ENCODE data around the gene GPR3. TPM values are rescaled to one million over a fixed set of nuclear protein-coding genes. Genes with fewer than 3 reads are reported as not detected.
"Not testable (repeated sequence)": the region's sequence is repeated elsewhere in the genome, so short reads cannot be mapped to it uniquely, and the experiment has no call there.

Gene GPR3
- total RNA-seq, 2 experiments from 2014 or later = 1.1 to 1.3 TPM

DNA sequence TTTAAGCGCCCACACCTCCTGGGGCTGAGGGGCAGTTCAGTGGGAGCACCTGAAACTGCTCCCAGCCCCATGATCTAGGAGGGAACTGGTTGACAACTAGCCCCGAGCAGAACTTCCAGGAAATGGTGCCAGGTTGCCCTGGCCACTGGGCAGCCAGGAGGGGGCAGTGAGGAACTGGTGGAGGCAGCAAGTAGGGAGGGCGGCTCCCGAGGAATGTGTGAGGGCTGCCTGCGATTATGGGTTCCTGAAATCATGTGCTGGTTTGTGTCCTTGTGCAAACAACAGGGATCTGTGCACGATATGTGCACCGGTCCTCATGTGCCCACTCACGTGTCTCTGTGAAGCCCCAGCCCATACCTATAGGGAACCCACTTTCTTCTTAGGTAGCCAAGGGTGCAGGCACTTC lies 9.9 kb downstream of the GPR3 start:
- ChIA-PET POLR2A (no interaction called here), CTCF (interaction anchor here (0.9 to 2.1 kb wide), 12 partner anchors 12 to 327 kb away, joined by 3 to 7 read pairs (median 5); no protein-coding TSS in a partner anchor)
- intact Hi-C loops (cut with DNase I, micrococcal nuclease) = no loop called here
- no peak overlapping the region for H3K4me3 Mint-ChIP-seq
- H3K4me1 Mint-ChIP-seq = peaks cover 15% of the 10 kb centered on the region
- no peaks in the 10 kb centered on the region for H3K27me3 Mint-ChIP-seq
- no peak for ATAC-seq
- H3K9me3 Mint-ChIP-seq (ENCODE audit: low read depth) = no peaks in the 10 kb centered on the region
- peak; percentile 57 for DNase-seq
- no peak overlapping the region for H3K27ac Mint-ChIP-seq
- H3K36me3 Mint-ChIP-seq (ENCODE audit: low read depth) = peaks cover 4% of the 10 kb centered on the region

DNA sequence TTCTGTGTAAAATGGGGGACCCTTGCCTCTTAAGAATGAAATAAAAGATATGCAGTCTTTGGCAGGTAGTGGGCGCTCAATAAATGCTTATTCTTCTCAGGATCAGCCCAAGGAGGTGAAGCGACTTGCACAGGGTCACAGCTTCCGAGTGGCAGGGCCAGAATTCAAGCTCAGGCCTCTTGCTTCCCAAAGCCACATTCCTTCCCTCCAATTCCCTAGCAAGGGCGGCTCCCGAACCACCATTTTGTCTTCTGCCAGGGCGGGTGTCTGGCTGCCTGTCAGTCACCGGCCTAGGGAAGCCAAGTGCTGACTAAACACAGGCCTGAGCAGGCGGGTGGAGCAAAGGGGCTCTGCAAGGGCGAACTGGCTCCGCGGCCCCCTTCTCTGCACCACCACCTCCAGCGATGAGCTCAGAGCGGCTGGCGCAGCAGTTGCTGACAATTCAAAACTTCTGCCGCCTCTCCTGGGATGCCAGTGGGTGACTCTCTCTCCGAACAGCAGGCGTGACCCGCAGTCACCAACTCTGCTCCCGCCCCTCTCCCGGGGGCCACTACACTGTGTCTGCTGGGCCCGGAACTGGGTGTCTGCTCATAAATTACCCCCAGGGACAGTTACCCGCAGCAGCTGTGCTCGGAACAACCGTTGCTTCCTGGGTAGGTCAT lies 10.8 kb downstream of the GPR3 start:
- peaks cover 15% of the 10 kb centered on the region for H3K4me1 Mint-ChIP-seq
- POLR2A ChIA-PET = interaction anchor here (0.5 kb wide), 1 partner anchor 87 kb away, joined by 4 read pairs; the partner anchor contains the start of gene WASF2
- DNase-seq (peak; percentile 66), ATAC-seq (peak; percentile 69)
- no peak overlapping the region for H3K4me3 Mint-ChIP-seq
- peak overlapping the region; percentile 33 for H3K27ac Mint-ChIP-seq
- no peaks in the 10 kb centered on the region for H3K9me3 Mint-ChIP-seq (ENCODE audit: low read depth)
- H3K36me3 Mint-ChIP-seq (ENCODE audit: low read depth) = peaks cover 8% of the 10 kb centered on the region
- H3K27me3 Mint-ChIP-seq = no peaks in the 10 kb centered on the region
- intact Hi-C loops (cut with DNase I, micrococcal nuclease) = loop anchor here in 1 of 2 experiments (1.0 kb wide), 1 partner anchor 203 kb away; no protein-coding TSS in a partner anchor
- CTCF ChIA-PET = interaction anchor here (0.6 to 1.8 kb wide), 13 partner anchors 12 to 326 kb away, joined by 3 to 6 read pairs (median 4); no protein-coding TSS in a partner anchor

- intact Hi-C loops (cut with DNase I, micrococcal nuclease) = loop anchor here in 1 of 2 experiments (1.0 kb wide), 1 partner anchor 202 kb away; no protein-coding TSS in a partner anchor
- POLR2A ChIA-PET = interaction anchor here (0.5 kb wide), 1 partner anchor 86 kb away, joined by 4 read pairs; the partner anchor contains the start of gene WASF2
- CTCF ChIA-PET = interaction anchor here (0.6 to 1.3 kb wide), 6 partner anchors 12 to 265 kb away, joined by 3 to 4 read pairs (median 4); no protein-coding TSS in a partner anchor
- no peak overlapping the region for H3K4me3 Mint-ChIP-seq
- peak overlapping the region; percentile 72 for H3K27ac Mint-ChIP-seq
- H3K27me3 Mint-ChIP-seq = no peaks in the 10 kb centered on the region
- no peaks in the 10 kb centered on the region for H3K9me3 Mint-ChIP-seq (ENCODE audit: low read depth)
- DNase-seq (no peak), ATAC-seq (no peak)
- peaks cover 14% of the 10 kb centered on the region for H3K36me3 Mint-ChIP-seq (ENCODE audit: low read depth)
- H3K4me1 Mint-ChIP-seq = peaks cover 15% of the 10 kb centered on the region
These were observed 11.5 kb downstream of the GPR3 start for GRCh38 chr1:27403931-27404330.

GRCh38 chr1:27405074-27405473 lies 12.7 kb downstream of the GPR3 start:
- Mint-ChIP-seq H3K27ac (no peak overlapping the region), H3K9me3 (ENCODE audit: low read depth) (no peaks in the 10 kb centered on the region), H3K36me3 (ENCODE audit: low read depth) (peaks cover 17% of the 10 kb centered on the region), H3K4me1 (peaks cover 15% of the 10 kb centered on the region), H3K27me3 (no peaks in the 10 kb centered on the region), H3K4me3 (no peak overlapping the region)
- no peak for ATAC-seq
- ChIA-PET CTCF (interaction anchor here (0.7 to 1.4 kb wide), 4 partner anchors 9 to 202 kb away, joined by 3 to 5 read pairs (median 3); no protein-coding TSS in a partner anchor), POLR2A (no interaction called here)
- intact Hi-C loops (cut with DNase I, micrococcal nuclease) = no loop called here
- no peak for DNase-seq

DNA sequence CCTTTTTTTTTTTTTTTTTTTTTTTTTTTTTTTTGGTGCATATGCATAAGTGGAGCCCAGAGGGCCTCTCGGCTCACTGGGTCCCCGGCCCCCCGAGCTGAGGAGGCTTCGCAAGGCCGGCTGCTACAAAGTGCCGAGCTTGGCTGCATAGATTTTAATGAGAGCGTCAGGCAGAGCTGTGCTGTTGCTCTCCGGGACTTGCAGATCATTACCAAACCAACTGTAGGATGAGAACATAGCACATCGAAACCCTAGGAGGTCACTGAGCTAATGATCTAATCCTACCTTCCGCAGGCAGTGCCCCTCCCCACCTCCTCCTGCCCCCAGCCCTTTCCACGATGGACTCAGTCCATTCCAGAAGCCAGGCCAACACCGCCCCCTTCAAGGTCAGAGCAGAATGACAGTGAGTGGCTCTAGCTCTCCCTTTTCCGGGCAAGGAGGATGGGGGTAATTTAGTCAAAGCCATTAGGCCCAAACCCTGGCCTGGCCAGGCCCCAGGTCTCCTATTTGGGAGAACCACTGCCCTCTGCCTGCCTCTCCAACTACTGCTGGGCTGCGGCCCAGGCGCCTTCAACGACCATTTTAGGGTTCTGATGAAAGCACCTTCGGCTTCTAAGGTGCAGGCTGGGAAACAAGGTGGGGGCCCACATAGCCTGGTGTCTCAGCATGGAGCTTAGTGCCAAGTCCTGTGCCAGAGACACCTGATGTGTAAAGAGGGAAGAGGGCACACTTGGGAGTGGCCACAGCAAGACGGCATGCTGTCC lies 13.4 kb downstream of the GPR3 start:
- POLR2A ChIA-PET, ATAC-seq: not testable (repeated sequence)
- CTCF ChIA-PET = interaction anchor here (0.6 to 1.4 kb wide), 5 partner anchors 10 to 201 kb away, joined by 3 to 5 read pairs (median 3); no protein-coding TSS in a partner anchor

DNA sequence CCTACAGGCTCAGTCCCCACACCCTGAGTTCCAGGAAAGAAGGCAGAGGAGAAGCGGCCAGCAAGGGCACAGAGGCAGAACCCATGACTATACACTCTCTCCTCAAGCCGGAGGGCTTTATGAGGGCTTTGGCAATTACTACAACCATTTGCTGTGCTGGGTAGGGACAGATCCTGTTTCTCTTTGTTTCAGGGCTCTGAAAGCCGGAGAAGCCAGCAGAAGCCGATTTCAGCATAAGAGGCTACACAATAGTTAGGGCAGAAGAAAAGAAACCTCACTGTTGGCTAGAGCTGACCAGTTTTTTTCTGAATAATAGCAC lies 13.9 kb downstream of the GPR3 start:
- Mint-ChIP-seq H3K27me3 (no peaks in the 10 kb centered on the region), H3K4me1 (peaks cover 15% of the 10 kb centered on the region), H3K27ac (peak overlapping the region; percentile 47), H3K36me3 (ENCODE audit: low read depth) (peaks cover 22% of the 10 kb centered on the region), H3K4me3 (no peak overlapping the region), H3K9me3 (ENCODE audit: low read depth) (no peaks in the 10 kb centered on the region)
- no peak for ATAC-seq
- CTCF ChIA-PET = interaction anchor here (0.6 kb wide), 1 partner anchor 74 kb away, joined by 3 read pairs; no protein-coding TSS in a partner anchor
- intact Hi-C loops (cut with DNase I, micrococcal nuclease) = no loop called here
- DNase-seq = no peak
- POLR2A ChIA-PET = no interaction called here

More for the DNA sequence above, 13.4 kb downstream of the GPR3 start:
- peaks cover 17% of the 10 kb centered on the region for H3K36me3 Mint-ChIP-seq (ENCODE audit: low read depth)
- H3K9me3 Mint-ChIP-seq (ENCODE audit: low read depth); H3K27ac Mint-ChIP-seq; intact Hi-C loops (cut with DNase I, micrococcal nuclease); H3K4me3 Mint-ChIP-seq; H3K27me3 Mint-ChIP-seq; DNase-seq: not testable (repeated sequence)
- peaks cover 15% of the 10 kb centered on the region for H3K4me1 Mint-ChIP-seq

- POLR2A ChIA-PET; ATAC-seq; H3K27me3 Mint-ChIP-seq; CTCF ChIA-PET; H3K9me3 Mint-ChIP-seq (ENCODE audit: low read depth); H3K4me3 Mint-ChIP-seq; intact Hi-C loops (cut with DNase I, micrococcal nuclease); DNase-seq; H3K27ac Mint-ChIP-seq: not testable (repeated sequence)
- H3K4me1 Mint-ChIP-seq = peaks cover 15% of the 10 kb centered on the region
- H3K36me3 Mint-ChIP-seq (ENCODE audit: low read depth) = peaks cover 23% of the 10 kb centered on the region
These were observed 14.4 kb downstream of the GPR3 start for GRCh38 chr1:27406791-27407190.

DNA sequence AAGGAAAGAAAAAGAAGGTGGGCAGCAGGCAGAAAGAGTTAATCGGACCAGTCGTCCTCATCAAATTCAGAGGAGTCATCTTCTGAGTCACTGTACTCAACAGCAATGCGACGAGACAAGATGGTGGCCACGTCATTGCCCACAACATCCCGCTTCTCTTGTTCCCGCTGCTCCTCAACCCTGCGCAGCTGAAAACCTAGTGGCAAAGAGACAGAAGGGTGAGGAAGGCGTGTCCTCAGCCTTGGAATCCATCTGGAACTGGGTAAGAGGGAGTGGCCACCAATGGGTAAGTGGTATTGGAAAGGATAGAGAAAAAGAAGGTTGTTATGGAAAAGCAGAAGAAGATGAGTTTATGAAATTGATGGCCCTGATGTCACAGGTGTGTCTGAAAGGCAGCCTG lies 15.7 kb downstream of the GPR3 start:
- ChIA-PET CTCF (interaction anchor here (0.8 kb wide), 1 partner anchor 204 kb away, joined by 3 read pairs; no protein-coding TSS in a partner anchor), POLR2A (no interaction called here)
- Mint-ChIP-seq H3K9me3 (ENCODE audit: low read depth) (no peaks in the 10 kb centered on the region), H3K27me3 (no peaks in the 10 kb centered on the region), H3K27ac (no peak overlapping the region), H3K4me3 (no peak overlapping the region), H3K4me1 (peaks cover 11% of the 10 kb centered on the region), H3K36me3 (ENCODE audit: low read depth) (peaks cover 32% of the 10 kb centered on the region)
- intact Hi-C loops (cut with DNase I, micrococcal nuclease) = no loop called here
- DNase-seq (no peak), ATAC-seq (no peak)

GRCh38 chr1:27409669-27410068 lies 17.2 kb downstream of the GPR3 start:
- no peaks in the 10 kb centered on the region for H3K27me3 Mint-ChIP-seq
- no peaks in the 10 kb centered on the region for H3K4me1 Mint-ChIP-seq
- ATAC-seq (no peak), DNase-seq (no peak)
- H3K4me3 Mint-ChIP-seq = no peak overlapping the region
- intact Hi-C loops (cut with DNase I, micrococcal nuclease) = no loop called here
- CTCF ChIA-PET = no interaction called here
- H3K9me3 Mint-ChIP-seq (ENCODE audit: low read depth) = no peaks in the 10 kb centered on the region
- no peak overlapping the region for H3K27ac Mint-ChIP-seq
- H3K36me3 Mint-ChIP-seq (ENCODE audit: low read depth) = peaks cover 43% of the 10 kb centered on the region
- POLR2A ChIA-PET = no interaction called here

GRCh38 chr1:27410709-27411108 lies 18.3 kb downstream of the GPR3 start:
- DNase-seq (no peak), ATAC-seq (no peak)
- Mint-ChIP-seq H3K27me3 (no peaks in the 10 kb centered on the region), H3K4me1 (no peaks in the 10 kb centered on the region), H3K4me3 (no peak overlapping the region), H3K36me3 (ENCODE audit: low read depth) (peaks cover 53% of the 10 kb centered on the region), H3K27ac (no peak overlapping the region), H3K9me3 (ENCODE audit: low read depth) (no peaks in the 10 kb centered on the region)
- POLR2A ChIA-PET = no interaction called here
- CTCF ChIA-PET = interaction anchor here (0.7 to 1.6 kb wide), 4 partner anchors 13 to 197 kb away, joined by 3 to 6 read pairs (median 4); no protein-coding TSS in a partner anchor
- intact Hi-C loops (cut with DNase I, micrococcal nuclease) = no loop called here

GRCh38 chr1:27412502-27412901 lies 20.1 kb downstream of the GPR3 start:
- H3K4me1 Mint-ChIP-seq = peaks cover 15% of the 10 kb centered on the region

More at GRCh38 chr1:27412502-27412901, 20.1 kb downstream of the GPR3 start:
- no peaks in the 10 kb centered on the region for H3K27me3 Mint-ChIP-seq
- no peak for DNase-seq
- ChIA-PET CTCF (interaction anchor here (0.6 to 1.6 kb wide), 5 partner anchors 12 to 533 kb away, joined by 3 to 4 read pairs (median 3); no protein-coding TSS in a partner anchor), POLR2A (no interaction called here)
- peaks cover 65% of the 10 kb centered on the region for H3K36me3 Mint-ChIP-seq (ENCODE audit: low read depth)
- intact Hi-C loops (cut with DNase I, micrococcal nuclease) = no loop called here
- no peak overlapping the region for H3K4me3 Mint-ChIP-seq
- no peaks in the 10 kb centered on the region for H3K9me3 Mint-ChIP-seq (ENCODE audit: low read depth)
- no peak overlapping the region for H3K27ac Mint-ChIP-seq
- no peak for ATAC-seq
